Measurements from ENCODE around the gene FAM151A. TPM values are rescaled to one million over a fixed set of nuclear protein-coding genes. Genes with fewer than 3 reads are reported as not detected.
A peak's percentile ranks its signal among the peaks of the same experiment; 100 is the strongest.

Gene FAM151A
- total and polyA plus RNA-seq, 8 donors = 0.12 to 0.21 TPM; not detected in 6

DNA sequence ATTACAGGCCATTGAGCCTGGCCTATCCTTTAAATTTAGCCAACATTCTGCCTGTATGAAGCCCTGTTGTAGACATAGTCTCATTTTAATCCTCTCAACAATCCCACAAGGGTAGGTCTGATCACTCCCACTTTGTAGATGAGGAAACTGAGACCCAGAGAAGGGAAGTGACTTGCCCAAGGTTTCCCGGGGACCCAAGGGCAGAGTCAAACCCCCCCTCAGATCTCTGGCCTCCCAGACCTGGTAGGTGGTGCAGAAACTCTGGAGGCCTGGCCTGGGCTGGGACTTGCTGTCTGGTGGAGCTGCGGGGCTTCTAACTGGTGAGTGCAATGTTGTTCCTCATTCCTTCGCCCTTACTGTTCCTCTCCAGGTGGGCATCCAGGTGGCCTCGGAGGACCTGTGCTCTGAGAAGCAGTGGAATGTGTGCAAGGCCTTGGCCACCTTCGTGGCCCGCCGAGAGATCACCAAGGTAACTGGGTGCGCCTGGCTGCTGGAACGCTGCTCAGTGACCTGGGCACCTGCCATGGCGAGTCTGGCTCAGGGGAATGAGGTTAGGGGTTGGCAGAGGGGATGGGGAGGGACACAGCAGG, 29.7 kb downstream of the FAM151A start:
- FAIRE-seq (no peak), ATAC-seq (no peak), DNase-seq (peak in 1 of 6 donors; percentile 39)
- Histone ChIP-seq H3K4me1 (no peaks in the 10 kb centered on the region), H3K4me3 (no peak overlapping the region), H3K9me3 (no peaks in the 10 kb centered on the region), H3K27me3 (no peaks in the 10 kb centered on the region), H3K36me3 (no peaks in the 10 kb centered on the region), H3K27ac (no peak overlapping the region)
- intact Hi-C loops (cut with DNase I) = no loop called here
- WGBS, 2 donors = 87 to 89% methylated on average over 10 of the region's 10 CpGs
- TF ChIP-seq, protein P1, sequence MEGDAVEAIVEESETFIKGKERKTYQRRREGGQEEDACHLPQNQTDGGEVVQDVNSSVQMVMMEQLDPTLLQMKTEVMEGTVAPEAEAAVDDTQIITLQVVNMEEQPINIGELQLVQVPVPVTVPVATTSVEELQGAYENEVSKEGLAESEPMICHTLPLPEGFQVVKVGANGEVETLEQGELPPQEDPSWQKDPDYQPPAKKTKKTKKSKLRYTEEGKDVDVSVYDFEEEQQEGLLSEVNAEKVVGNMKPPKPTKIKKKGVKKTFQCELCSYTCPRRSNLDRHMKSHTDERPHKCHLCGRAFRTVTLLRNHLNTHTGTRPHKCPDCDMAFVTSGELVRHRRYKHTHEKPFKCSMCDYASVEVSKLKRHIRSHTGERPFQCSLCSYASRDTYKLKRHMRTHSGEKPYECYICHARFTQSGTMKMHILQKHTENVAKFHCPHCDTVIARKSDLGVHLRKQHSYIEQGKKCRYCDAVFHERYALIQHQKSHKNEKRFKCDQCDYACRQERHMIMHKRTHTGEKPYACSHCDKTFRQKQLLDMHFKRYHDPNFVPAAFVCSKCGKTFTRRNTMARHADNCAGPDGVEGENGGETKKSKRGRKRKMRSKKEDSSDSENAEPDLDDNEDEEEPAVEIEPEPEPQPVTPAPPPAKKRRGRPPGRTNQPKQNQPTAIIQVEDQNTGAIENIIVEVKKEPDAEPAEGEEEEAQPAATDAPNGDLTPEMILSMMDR (IDR thresholded peaks at IDR 0.05) = no peak

DNA sequence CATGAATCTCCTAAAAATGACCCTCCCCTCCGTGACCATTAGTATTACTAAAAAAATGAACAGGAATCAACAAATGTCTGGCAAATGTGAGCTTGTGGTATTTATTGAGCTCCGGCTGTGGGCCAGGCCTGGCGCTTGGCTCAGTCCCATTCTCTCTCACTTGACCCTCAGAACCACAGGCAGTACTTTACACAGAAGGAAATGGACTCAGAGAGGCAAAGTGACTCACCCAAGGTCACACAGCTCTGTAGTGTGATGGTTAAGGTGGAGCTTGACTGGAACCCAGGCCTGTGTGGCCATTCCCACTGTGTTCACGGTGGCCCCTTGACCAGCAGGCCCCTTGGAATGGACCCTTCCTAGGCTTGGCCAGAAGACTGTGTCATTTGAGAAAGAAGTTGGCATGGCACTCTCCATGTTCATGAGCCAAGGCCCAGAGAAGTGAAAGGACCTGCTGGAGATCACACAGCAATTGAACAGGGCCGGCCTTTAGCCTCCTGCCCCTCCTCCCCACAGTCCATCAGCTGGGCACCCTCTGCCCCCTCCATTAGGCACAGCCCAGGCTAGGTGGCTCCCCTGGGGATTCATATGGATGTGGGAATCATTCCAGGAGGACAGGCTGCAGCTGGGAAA, 32.1 kb downstream of the FAM151A start:
- intact Hi-C loops (cut with DNase I) = no loop called here
- no peak overlapping the region for H3K27ac ChIP-seq
- TF ChIP-seq, protein P1 (IDR thresholded peaks at IDR 0.05) = no peak
- FAIRE-seq (no peak), ATAC-seq (no peak), DNase-seq (peak in 1 of 6 donors; percentile 22)
- H3K9me3 ChIP-seq = no peaks in the 10 kb centered on the region
- no peaks in the 10 kb centered on the region for H3K36me3 ChIP-seq
- no peaks in the 10 kb centered on the region for H3K4me1 ChIP-seq
- no peak overlapping the region for H3K4me3 ChIP-seq
- H3K27me3 ChIP-seq = no peaks in the 10 kb centered on the region
- 83 to 90% methylated on average over 5 of the region's 5 CpGs for WGBS, 2 donors

DNA sequence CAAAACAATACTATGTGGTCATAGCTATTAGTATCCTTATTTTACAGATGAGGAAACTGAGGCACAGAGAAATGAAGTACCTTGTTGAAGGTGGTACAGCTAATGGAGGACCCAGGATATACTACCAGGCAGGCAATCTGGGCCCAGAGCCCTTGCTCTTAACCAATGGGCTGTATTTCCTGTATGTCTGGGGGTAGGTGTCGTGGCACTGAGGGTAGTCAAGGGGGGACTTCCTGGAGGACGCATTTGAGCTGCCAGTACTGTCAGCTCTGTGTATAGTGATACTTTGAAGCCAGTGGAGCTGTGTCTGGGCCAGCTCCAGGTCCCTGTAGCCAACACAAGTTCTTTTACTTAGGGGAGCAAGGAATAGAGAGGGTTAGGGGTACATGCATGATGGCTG, 34.9 kb downstream of the FAM151A start:
- Histone ChIP-seq H3K4me1 (no peaks in the 10 kb centered on the region), H3K27ac (no peak overlapping the region), H3K9me3 (no peaks in the 10 kb centered on the region), H3K36me3 (no peaks in the 10 kb centered on the region), H3K4me3 (no peak overlapping the region), H3K27me3 (no peaks in the 10 kb centered on the region)
- intact Hi-C loops (cut with DNase I) = no loop called here
- WGBS, 2 donors = 76 to 81% methylated on average over 2 of the region's 2 CpGs
- DNase-seq (no peak), ATAC-seq (no peak), FAIRE-seq (no peak)
- TF ChIP-seq, protein P1 (IDR thresholded peaks at IDR 0.05) = no peak

DNA sequence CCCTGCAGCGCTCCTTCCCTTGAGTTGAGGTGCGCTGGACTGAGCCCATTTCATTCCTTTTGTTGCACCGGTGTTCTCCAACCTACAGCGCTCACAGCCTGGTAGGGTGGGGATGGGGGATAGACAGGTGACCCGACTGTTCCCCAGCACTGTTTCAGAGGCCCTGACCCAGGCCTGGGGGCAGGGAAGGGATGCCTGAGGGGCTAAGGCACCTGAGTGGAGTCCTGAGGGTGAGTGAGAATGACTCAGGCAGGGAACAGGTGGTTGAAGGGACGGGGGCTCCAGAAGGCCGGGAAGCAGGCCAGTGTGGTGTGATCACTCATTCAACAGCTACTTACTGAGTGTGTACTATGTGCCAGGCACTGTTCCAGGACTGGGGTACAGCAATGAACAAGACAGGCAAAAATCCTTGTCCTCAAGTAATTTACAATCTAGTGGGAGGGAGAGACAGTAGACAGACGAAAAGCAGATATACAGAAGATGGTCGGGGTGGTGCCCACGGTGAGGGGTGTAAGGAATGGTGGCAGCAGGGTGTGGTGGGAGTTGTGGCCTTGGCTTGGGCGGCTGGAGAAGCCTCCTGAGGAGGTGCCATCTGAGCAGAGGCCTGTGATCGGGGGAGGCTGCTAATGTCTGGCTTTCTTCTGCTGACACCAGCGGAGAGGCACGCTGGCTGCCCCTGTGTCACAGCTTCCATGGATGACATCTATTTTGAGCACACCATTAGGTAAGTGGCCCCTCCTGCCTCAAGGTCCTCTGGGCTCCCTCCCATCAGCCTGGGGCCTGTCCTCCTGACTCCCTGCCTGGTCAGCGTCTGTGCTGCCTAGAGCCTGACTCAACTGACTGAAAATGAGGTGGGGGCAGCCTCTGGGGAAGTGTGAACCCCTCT, 37.9 kb downstream of the FAM151A start:
- H3K4me3 ChIP-seq = no peak overlapping the region
- no peaks in the 10 kb centered on the region for H3K9me3 ChIP-seq
- DNase-seq (peak in 1 of 6 donors; percentile 35), ATAC-seq (no peak), FAIRE-seq (no peak)
- WGBS, 2 donors = 91 to 92% methylated on average over 15 of the region's 15 CpGs
- peaks cover 6 to 15% (median 11%) of the 10 kb centered on the region in 3 donors for H3K4me1 ChIP-seq
- no peak overlapping the region for H3K27ac ChIP-seq
- intact Hi-C loops (cut with DNase I) = no loop called here
- H3K36me3 ChIP-seq = no peaks in the 10 kb centered on the region
- TF ChIP-seq, protein P1 (IDR thresholded peaks at IDR 0.05) = no peak
- no peaks in the 10 kb centered on the region for H3K27me3 ChIP-seq

Data from pancreas (tissue), 10 donors.